H9 (cell line): Measurements from ENCODE around the gene LSM2. TPM values are rescaled to one million over a fixed set of nuclear protein-coding genes. Genes with fewer than 3 reads are reported as not detected.

Experiments used
- DNase-seq: peaks from one replicate; pipeline ENCODE4 v3.0.0-alpha.2; 2017
- H2AFZ ChIP-seq: one replicate; pipeline ENCODE4 v1.6.1; 2013; ENCODE audit warnings: mild to moderate bottlenecking, low read length, control low read depth, moderate library complexity
- H2AK5ac ChIP-seq: 2 replicates; pipeline ENCODE4 v1.6.1; 2013; ENCODE audit warnings: low read length, control low read depth, mixed read lengths; ENCODE audit not compliant: insufficient read length
- H2BK120ac ChIP-seq: one replicate; pipeline ENCODE4 v1.6.1; 2013; ENCODE audit warnings: low read depth, mild to moderate bottlenecking, low read length, control low read depth, inconsistent platforms; ENCODE audit not compliant: poor library complexity, severe bottlenecking
- H2BK12ac ChIP-seq: 2 replicates; pipeline ENCODE4 v1.6.1; 2013; ENCODE audit warnings: low read length, control low read depth, mixed read lengths, low read depth; ENCODE audit not compliant: insufficient read length
- H2BK15ac ChIP-seq: 2 replicates; pipeline ENCODE4 v1.6.1; 2013; ENCODE audit warnings: low read depth, low read length, control low read depth
- H2BK20ac ChIP-seq: one replicate; pipeline ENCODE4 v1.6.1; 2013; ENCODE audit warnings: low read depth, mild to moderate bottlenecking, low read length, control low read depth, inconsistent platforms; ENCODE audit not compliant: poor library complexity, severe bottlenecking
- H2BK5ac ChIP-seq: 2 replicates; pipeline ENCODE4 v1.6.1; 2013; ENCODE audit warnings: low read length, control low read depth, mixed read lengths; ENCODE audit not compliant: insufficient read length
- H3K14ac ChIP-seq: 2 replicates; pipeline ENCODE4 v1.6.1; 2013; ENCODE audit warnings: low read length, control low read depth; ENCODE audit not compliant: insufficient read depth
- H3K18ac ChIP-seq: 2 replicates; pipeline ENCODE4 v1.6.1; 2013; ENCODE audit warnings: low read depth, mild to moderate bottlenecking, mixed read lengths, low read length, control low read depth; ENCODE audit not compliant: insufficient read length
- H3K23ac ChIP-seq: 2 replicates; pipeline ENCODE4 v1.6.1; 2013; ENCODE audit warnings: low read length, control low read depth, mixed read lengths, low read depth; ENCODE audit not compliant: insufficient read length
- H3K23me2 ChIP-seq: 2 replicates; pipeline ENCODE4 v1.6.1; 2013; ENCODE audit warnings: low read depth, mild to moderate bottlenecking, mixed read lengths, low read length, control low read depth; ENCODE audit not compliant: insufficient read length, poor library complexity, severe bottlenecking
- H3K27ac ChIP-seq: 2 replicates; pipeline ENCODE4 v1.5.1; 2013; ENCODE audit warnings: low read length, control low read depth, mixed read lengths, low read depth; ENCODE audit not compliant: insufficient read length
- H3K27me3 ChIP-seq: 2 replicates; pipeline ENCODE4 v1.6.1; 2013; ENCODE audit warnings: low read length, control low read depth, inconsistent platforms; ENCODE audit not compliant: insufficient read depth
- H3K4ac ChIP-seq: 2 replicates; pipeline ENCODE4 v1.6.1; 2013; ENCODE audit warnings: low read depth, mild to moderate bottlenecking, control low read depth, inconsistent platforms, low read length, moderate library complexity
- H3K4me1 ChIP-seq: 2 replicates; pipeline ENCODE4 v1.6.1; 2013; ENCODE audit warnings: low read length, control low read depth, inconsistent platforms; ENCODE audit not compliant: insufficient read depth
- H3K4me2 ChIP-seq: 2 replicates; pipeline ENCODE4 v1.6.1; 2013; ENCODE audit warnings: low read length, control low read depth, mixed read lengths; ENCODE audit not compliant: insufficient read length, insufficient read depth
- H3K56ac ChIP-seq: 2 replicates; pipeline ENCODE4 v1.6.1; 2013; ENCODE audit warnings: low read depth, mild to moderate bottlenecking, mixed read lengths, low read length, control low read depth; ENCODE audit not compliant: insufficient read length
- H3K79me1 ChIP-seq: 2 replicates; pipeline ENCODE4 v1.6.1; 2013; ENCODE audit warnings: low read depth, mild to moderate bottlenecking, moderate library complexity, low read length, control low read depth, inconsistent platforms; ENCODE audit not compliant: insufficient read depth, poor library complexity, severe bottlenecking
- H3K79me2 ChIP-seq: 2 replicates; pipeline ENCODE4 v1.6.1; 2013; ENCODE audit warnings: low read length, control low read depth, inconsistent platforms; ENCODE audit not compliant: insufficient read depth
- H3K9ac ChIP-seq: 2 replicates; pipeline ENCODE4 v1.6.1; 2013; ENCODE audit warnings: low read length, control low read depth, mixed read lengths; ENCODE audit not compliant: insufficient read length; ENCODE audit errors: extremely low read depth
- H3K9me3 ChIP-seq: one replicate; pipeline ENCODE4 v1.6.1; 2013; ENCODE audit warnings: low read depth, low read length, inconsistent platforms; ENCODE audit not compliant: control insufficient read depth
- H3T11ph ChIP-seq: one replicate; pipeline ENCODE4 v1.6.1; 2013; ENCODE audit warnings: mild to moderate bottlenecking, low read length, control low read depth, inconsistent platforms
- H4K20me1 ChIP-seq: one replicate; pipeline ENCODE4 v1.6.1; 2013; ENCODE audit not compliant: control insufficient read depth, insufficient read length, insufficient read depth
- H4K5ac ChIP-seq: 2 replicates; pipeline ENCODE4 v1.6.1; 2013; ENCODE audit warnings: low read depth, mild to moderate bottlenecking, mixed read lengths, low read length, control low read depth; ENCODE audit not compliant: insufficient read length
- H4K8ac ChIP-seq: replicated peaks from 2 replicates; pipeline ENCODE4 v1.6.1; 2013; ENCODE audit warnings: low read length, control low read depth, mixed read lengths, low read depth; ENCODE audit not compliant: insufficient read length
- H4K91ac ChIP-seq: 2 replicates; pipeline ENCODE4 v1.6.1; 2013; ENCODE audit warnings: low read depth, mild to moderate bottlenecking, moderate library complexity, mixed read lengths, low read length, control low read depth; ENCODE audit not compliant: insufficient read length
- H3K27ac Mint-ChIP-seq, 3 experiments: 2 replicates in 2 of 3; 3 replicates in 1 of 3; pipeline ENCODE4 v1.8.0; 2020 to 2021; ENCODE audit warnings: mixed read lengths in 3 of 3, mild to moderate bottlenecking in 1 of 3, moderate library complexity in 1 of 3
- H3K27me3 Mint-ChIP-seq: 2 replicates; pipeline ENCODE4 v1.8.0; 2021; ENCODE audit warnings: low read depth, mild to moderate bottlenecking, moderate library complexity, mixed read lengths
- H3K36me3 Mint-ChIP-seq, 3 experiments: 2 replicates in 2 of 3; 3 replicates in 1 of 3; pipeline ENCODE4 v1.8.0; 2020 to 2021; ENCODE audit warnings: low read depth in 3 of 3, mixed read lengths in 3 of 3; ENCODE audit not compliant: insufficient read depth in 1 of 3
- H3K4me1 Mint-ChIP-seq, 2 experiments: 2 replicates each; pipeline ENCODE4 v1.8.0; 2020; ENCODE audit warnings: mixed read lengths in 2 of 2
- H3K4me3 Mint-ChIP-seq, 2 experiments: 2 replicates in 1 of 2; 3 replicates in 1 of 2; pipeline ENCODE4 v1.8.0; 2020 to 2021; ENCODE audit warnings: mild to moderate bottlenecking in 2 of 2, mixed read lengths in 2 of 2, moderate library complexity in 1 of 2
- H3K9me3 Mint-ChIP-seq, 2 experiments: 2 replicates in 1 of 2; 3 replicates in 1 of 2; pipeline ENCODE4 v1.8.0; 2020; ENCODE audit warnings: mild to moderate bottlenecking in 2 of 2, mixed read lengths in 2 of 2, moderate library complexity in 1 of 2
- CTCF ChIP-seq: fragments of 200-600 bp; sonication (generic); conservative IDR thresholded peaks from 3 replicates; pipeline ENCODE4 v1.8.0; 2021; ENCODE audit warnings: antibody characterized with exemption, mild to moderate bottlenecking
- WGBS: extraction: QIAGEN DNeasy Blood & Tissue Kit; methylation state at CpG from one replicate; pipeline ENCODE4 v1.1.7; 2013; ENCODE audit warnings: missing lambda C conversion rate, low lambda C conversion rate, mixed read lengths; ENCODE audit not compliant: insufficient read length; ENCODE audit errors: extremely low coverage; 5-methylcytosine and 5-hydroxymethylcytosine counted together
- total RNA-seq: library from RNA; stranded (reverse); gene quantifications from 2 replicates; pipeline ENCODE4 v1.2.1, GENCODE V29; 2021

The LSM2 gene
- total RNA-seq, 1 experiment from 2014 or later = 123 TPM

- Histone ChIP-seq H3K27me3 (no peaks in the 10 kb centered on the region), H3K18ac (no peak overlapping the region), H3K4ac (no peak overlapping the region), H2AK5ac (no peak overlapping the region), H2BK12ac (no peak overlapping the region), H3K23me2 (no peaks in the 10 kb centered on the region), H3K9me3 (no peaks in the 10 kb centered on the region), H3K79me1 (no peaks in the 10 kb centered on the region), H2BK15ac (no peak overlapping the region), H4K20me1 (peaks cover 3% of the 10 kb centered on the region), H2BK120ac (no peak overlapping the region), H3T11ph (no peak overlapping the region), H4K5ac (no peak overlapping the region), H3K9ac (no peak overlapping the region), H3K23ac (no peak overlapping the region), H3K14ac (no peak overlapping the region), H3K56ac (no peak overlapping the region), H4K91ac (no peak overlapping the region), H2BK5ac (no peak overlapping the region), H2AFZ (no peak overlapping the region), H3K27ac (no peak overlapping the region), H3K4me1 (no peaks in the 10 kb centered on the region), H3K4me2 (no peak overlapping the region), H2BK20ac (no peak overlapping the region), H4K8ac (no peak overlapping the region), H3K79me2 (no peaks in the 10 kb centered on the region)
- TF ChIP-seq CTCF = no peak
- H3K4me3 Mint-ChIP-seq = no peak overlapping the region
- peak overlapping the region in 1 of 3 experiments; percentile 80; a peak in 1 of 7 replicates for H3K27ac Mint-ChIP-seq
- H3K27me3 Mint-ChIP-seq = no peaks in the 10 kb centered on the region
- H3K9me3 Mint-ChIP-seq = no peaks in the 10 kb centered on the region
- DNase-seq = no peak
- peaks cover 39 to 71% (median 62%) of the 10 kb centered on the region in 3 experiments for H3K36me3 Mint-ChIP-seq
- no peaks in the 10 kb centered on the region for H3K4me1 Mint-ChIP-seq
- no CpG with 5 or more reads among the region's 11 CpGs for WGBS
Measured at GRCh38 chr6:31785475-31785874, 21.3 kb downstream of the LSM2 start.
